PFSK-1 (cell line): ENCODE data around the gene METTL8.

Experiments
- FOXP2 ChIP-seq: optimal IDR thresholded peaks from 2 replicates; pipeline ENCODE3; 2011; ENCODE audit warnings: borderline replicate concordance, control low read depth, inconsistent platforms; ENCODE audit not compliant: insufficient read depth; ENCODE audit errors: extremely low read length, extremely low read depth
- POLR2AphosphoS5 ChIP-seq: IDR thresholded peaks from 2 replicates; pipeline ENCODE4 v1.6.1; 2012; ENCODE audit warnings: low read depth, mild to moderate bottlenecking, control low read depth, low read length, moderate library complexity
- REST ChIP-seq, 2 experiments: IDR thresholded peaks; 2 replicates each; pipeline versions ENCODE4 v1.6.1 to v1.8.0; 2011 to 2012; ENCODE audit warnings: low read depth in 2 of 2, low read length in 2 of 2, control low read depth in 1 of 2, inconsistent platforms in 1 of 2, mild to moderate bottlenecking in 1 of 2, moderate library complexity in 1 of 2; ENCODE audit not compliant: insufficient read depth in 1 of 2
- SIN3A ChIP-seq: IDR thresholded peaks from 2 replicates; pipeline ENCODE4 v1.6.1; 2012; ENCODE audit warnings: mild to moderate bottlenecking, low read length, moderate library complexity, borderline replicate concordance; ENCODE audit not compliant: insufficient read depth
- TAF1 ChIP-seq: IDR thresholded peaks from 2 replicates; pipeline ENCODE4 v1.6.1; 2012; ENCODE audit warnings: low read length, control low read depth, borderline replicate concordance; ENCODE audit not compliant: insufficient read depth

Gene METTL8

GRCh38 chr2:171325886-171326585, 107.8 kb downstream of the METTL8 start:
- TF ChIP-seq SIN3A (no peak), TAF1 (no peak), POLR2AphosphoS5 (no peak), FOXP2 (no peak), REST (IDR thresholded peaks at IDR 0.05; ENCODE audit: insufficient read depth in 1 of 2, low read depth in 2 of 2, low read length in 2 of 2) (no peak)

- TF ChIP-seq REST (IDR thresholded peaks at IDR 0.05; ENCODE audit: insufficient read depth in 1 of 2, low read depth in 2 of 2, low read length in 2 of 2): no peak
- TF ChIP-seq TAF1: no peak
- no peak for TF ChIP-seq FOXP2
- no peak for TF ChIP-seq SIN3A
- no peak for TF ChIP-seq POLR2AphosphoS5
Observed at GRCh38 chr2:171323971-171324528, 109.7 kb downstream of the METTL8 start.

- TF ChIP-seq SIN3A: no peak
- no peak for TF ChIP-seq TAF1
- TF ChIP-seq FOXP2: no peak
- no peak for TF ChIP-seq POLR2AphosphoS5
- no peak for TF ChIP-seq REST (IDR thresholded peaks at IDR 0.05; ENCODE audit: insufficient read depth in 1 of 2, low read depth in 2 of 2, low read length in 2 of 2)
Observed at GRCh38 chr2:171322928-171323327, 110.9 kb downstream of the METTL8 start.

- TF ChIP-seq FOXP2: no peak
- no peak for TF ChIP-seq SIN3A
- TF ChIP-seq TAF1: no peak
Observed at GRCh38 chr2:171320731-171321130, 113.1 kb downstream of the METTL8 start.

GRCh38 chr2:171320208-171320621, 113.6 kb downstream of the METTL8 start:
- TF ChIP-seq REST (IDR thresholded peaks at IDR 0.05; ENCODE audit: insufficient read depth in 1 of 2, low read depth in 2 of 2, low read length in 2 of 2) (peak; percentile 28 to 85; a peak in 3 of 4 replicates), FOXP2 (no peak)
